ENCODE measurements around the gene MVK.

MVK gene

GRCh38 chr12:109571773-109572505 lies 1.7 kb upstream of the MVK start:
- no peak overlapping the region for H2AFZ ChIP-seq (ENCODE audit: low read length)
- peaks cover 11% of the 10 kb centered on the region; the same call in 1 of the 2 replicates for H3K36me3 ChIP-seq (ENCODE audit: insufficient read depth, low read length)
- H3K79me2 ChIP-seq (ENCODE audit: insufficient read depth, low read length): peaks cover 50% of the 10 kb centered on the region
- no peaks in the 10 kb centered on the region for H3K27me3 ChIP-seq (ENCODE audit: insufficient read depth, low read length, poor library complexity, severe bottlenecking)
- no peaks in the 10 kb centered on the region for H3F3A ChIP-seq (ENCODE audit: low read depth)
- peaks cover 42% of the 10 kb centered on the region for H3K4me1 ChIP-seq (ENCODE audit: insufficient read depth, low read length, poor library complexity, severe bottlenecking)
- H3K4me2 ChIP-seq (ENCODE audit: low read depth, low read length, poor library complexity, severe bottlenecking): peak overlapping the region; percentile 77
- no peaks in the 10 kb centered on the region for H4K20me1 ChIP-seq (ENCODE audit: insufficient read depth, low read length, poor library complexity, severe bottlenecking)
- H3K4me3 ChIP-seq (ENCODE audit: low read length, poor library complexity, severe bottlenecking): peak overlapping the region; percentile 79
- no peak for TF ChIP-seq EZH2phosphoT487 (IDR thresholded peaks at IDR 0.05; ENCODE audit: borderline replicate concordance)
- TF ChIP-seq, protein P1, sequence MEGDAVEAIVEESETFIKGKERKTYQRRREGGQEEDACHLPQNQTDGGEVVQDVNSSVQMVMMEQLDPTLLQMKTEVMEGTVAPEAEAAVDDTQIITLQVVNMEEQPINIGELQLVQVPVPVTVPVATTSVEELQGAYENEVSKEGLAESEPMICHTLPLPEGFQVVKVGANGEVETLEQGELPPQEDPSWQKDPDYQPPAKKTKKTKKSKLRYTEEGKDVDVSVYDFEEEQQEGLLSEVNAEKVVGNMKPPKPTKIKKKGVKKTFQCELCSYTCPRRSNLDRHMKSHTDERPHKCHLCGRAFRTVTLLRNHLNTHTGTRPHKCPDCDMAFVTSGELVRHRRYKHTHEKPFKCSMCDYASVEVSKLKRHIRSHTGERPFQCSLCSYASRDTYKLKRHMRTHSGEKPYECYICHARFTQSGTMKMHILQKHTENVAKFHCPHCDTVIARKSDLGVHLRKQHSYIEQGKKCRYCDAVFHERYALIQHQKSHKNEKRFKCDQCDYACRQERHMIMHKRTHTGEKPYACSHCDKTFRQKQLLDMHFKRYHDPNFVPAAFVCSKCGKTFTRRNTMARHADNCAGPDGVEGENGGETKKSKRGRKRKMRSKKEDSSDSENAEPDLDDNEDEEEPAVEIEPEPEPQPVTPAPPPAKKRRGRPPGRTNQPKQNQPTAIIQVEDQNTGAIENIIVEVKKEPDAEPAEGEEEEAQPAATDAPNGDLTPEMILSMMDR (conservative IDR thresholded peaks at IDR 0.05; ENCODE audit: low read length): no peak
- no peaks in the 10 kb centered on the region for H3K9me3 ChIP-seq (ENCODE audit: insufficient read depth, low read depth, low read length)
- H3K9me2 ChIP-seq (replicated peaks; ENCODE audit: low read depth, low read length): no peaks in the 10 kb centered on the region
- H3K9ac ChIP-seq (ENCODE audit: low read depth, low read length, poor library complexity, severe bottlenecking): peak overlapping the region; percentile 83

- H3K4me3 ChIP-seq (ENCODE audit: low read length, poor library complexity, severe bottlenecking): peak overlapping the region; percentile 79
- H3K4me2 ChIP-seq (ENCODE audit: low read depth, low read length, poor library complexity, severe bottlenecking): peak overlapping the region; percentile 77
- H3K36me3 ChIP-seq (ENCODE audit: insufficient read depth, low read length): peaks cover 16% of the 10 kb centered on the region; the same call in 1 of the 2 replicates
- no peaks in the 10 kb centered on the region for H3K9me3 ChIP-seq (ENCODE audit: insufficient read depth, low read depth, low read length)
- no peaks in the 10 kb centered on the region for H3F3A ChIP-seq (ENCODE audit: low read depth)
- H3K4me1 ChIP-seq (ENCODE audit: insufficient read depth, low read length, poor library complexity, severe bottlenecking): peaks cover 42% of the 10 kb centered on the region
- H4K20me1 ChIP-seq (ENCODE audit: insufficient read depth, low read length, poor library complexity, severe bottlenecking): no peaks in the 10 kb centered on the region
- peak overlapping the region; percentile 83 for H3K9ac ChIP-seq (ENCODE audit: low read depth, low read length, poor library complexity, severe bottlenecking)
- H3K27me3 ChIP-seq (ENCODE audit: insufficient read depth, low read length, poor library complexity, severe bottlenecking): no peaks in the 10 kb centered on the region
- no peaks in the 10 kb centered on the region for H3K9me2 ChIP-seq (replicated peaks; ENCODE audit: low read depth, low read length)
- peaks cover 50% of the 10 kb centered on the region for H3K79me2 ChIP-seq (ENCODE audit: insufficient read depth, low read length)
- TF ChIP-seq, protein P1 (conservative IDR thresholded peaks at IDR 0.05; ENCODE audit: low read length): no peak
- no peak for TF ChIP-seq EZH2phosphoT487 (IDR thresholded peaks at IDR 0.05; ENCODE audit: borderline replicate concordance)
- 0 out of 2 replicates have a peak overlapping the region, but pooled peaks have one; percentile 68 for H2AFZ ChIP-seq (ENCODE audit: low read length)
Measured at GRCh38 chr12:109572506-109572845, 1.1 kb upstream of the MVK start.

GRCh38 chr12:109573914-109574244 lies 285 bp downstream of the MVK start:
- H3K9ac ChIP-seq (ENCODE audit: low read depth, low read length, poor library complexity, severe bottlenecking): peak overlapping the region; percentile 79
- peak overlapping the region; percentile 61 for H2AFZ ChIP-seq (ENCODE audit: low read length)
- H3K27me3 ChIP-seq (ENCODE audit: insufficient read depth, low read length, poor library complexity, severe bottlenecking): no peaks in the 10 kb centered on the region
- H3K79me2 ChIP-seq (ENCODE audit: insufficient read depth, low read length): peaks cover 50% of the 10 kb centered on the region
- peak overlapping the region; percentile 79 for H3K4me3 ChIP-seq (ENCODE audit: low read length, poor library complexity, severe bottlenecking)
- H3K4me2 ChIP-seq (ENCODE audit: low read depth, low read length, poor library complexity, severe bottlenecking): peak overlapping the region; percentile 88
- H3K9me3 ChIP-seq (ENCODE audit: insufficient read depth, low read depth, low read length): no peaks in the 10 kb centered on the region
- peaks cover 42% of the 10 kb centered on the region for H3K4me1 ChIP-seq (ENCODE audit: insufficient read depth, low read length, poor library complexity, severe bottlenecking)
- no peak for TF ChIP-seq EZH2phosphoT487 (IDR thresholded peaks at IDR 0.05; ENCODE audit: borderline replicate concordance)
- TF ChIP-seq, protein P1 (conservative IDR thresholded peaks at IDR 0.05; ENCODE audit: low read length): no peak
- no peaks in the 10 kb centered on the region for H4K20me1 ChIP-seq (ENCODE audit: insufficient read depth, low read length, poor library complexity, severe bottlenecking)
- H3K36me3 ChIP-seq (ENCODE audit: insufficient read depth, low read length): peaks cover 18% of the 10 kb centered on the region; the same call in 1 of the 2 replicates
- H3F3A ChIP-seq (ENCODE audit: low read depth): no peaks in the 10 kb centered on the region
- H3K9me2 ChIP-seq (replicated peaks; ENCODE audit: low read depth, low read length): no peaks in the 10 kb centered on the region
